ENCODE data around the gene JUND.

DNA sequence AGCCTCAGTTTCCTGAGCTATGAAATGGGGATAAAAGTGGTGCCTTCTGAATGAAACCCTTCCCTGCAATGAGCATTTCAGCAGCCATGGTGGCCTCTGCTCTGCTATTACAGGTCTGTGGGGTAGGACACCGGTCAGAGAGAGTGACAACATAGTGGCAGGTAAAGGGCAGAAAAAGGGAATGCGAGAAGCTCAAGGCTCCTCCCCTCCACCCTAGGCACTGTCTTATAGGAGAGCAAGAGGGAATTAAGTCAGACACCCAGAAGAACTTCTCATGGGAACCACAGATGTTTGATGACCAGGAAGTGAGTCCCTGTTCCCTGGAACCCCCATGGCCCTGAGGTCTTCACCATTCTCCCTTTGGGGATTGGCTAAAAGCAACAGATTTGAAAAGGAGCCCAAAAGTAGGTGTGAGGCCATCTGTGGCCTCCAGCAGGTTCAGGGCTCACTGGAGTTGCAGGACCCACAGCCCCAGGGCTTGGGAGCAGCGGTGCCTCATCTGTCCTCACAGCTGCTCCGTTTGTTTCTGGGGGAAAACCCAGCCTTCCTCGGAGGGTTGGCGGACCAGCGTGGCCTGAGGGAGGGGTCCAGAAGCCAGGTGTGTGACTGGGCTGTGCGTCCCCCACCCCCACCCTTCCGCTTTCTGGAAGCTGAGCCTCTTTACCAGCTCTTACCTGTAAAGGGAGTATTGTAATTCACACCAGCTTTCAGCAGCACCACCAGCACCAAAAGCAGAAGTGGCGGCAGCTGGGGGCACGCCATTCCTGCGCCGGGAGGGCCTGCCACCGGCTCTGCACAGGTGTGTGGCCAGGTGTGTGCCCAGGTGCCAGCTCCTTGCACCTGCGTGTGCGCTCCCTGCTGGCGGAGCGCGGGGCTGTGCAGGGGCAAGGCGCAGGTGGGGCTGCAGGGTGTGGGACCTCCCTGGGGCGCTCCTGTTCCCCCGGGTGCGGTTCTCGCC is 26.6 kb downstream of the JUND start:
- TF ChIP-seq FOXA1 (IDR thresholded peaks at IDR 0.05) (no peak), GABPA (IDR thresholded peaks at IDR 0.05 in 1 of 2, conservative IDR thresholded peaks at IDR 0.05 in 1 of 2) (no peak), SP1 (IDR thresholded peaks at IDR 0.05) (no peak), TAF1 (conservative IDR thresholded peaks at IDR 0.05) (no peak), YY1 (IDR thresholded peaks at IDR 0.05) (no peak), RAD21 (IDR thresholded peaks at IDR 0.05) (no peak)
- TF ChIP-seq, protein P1, sequence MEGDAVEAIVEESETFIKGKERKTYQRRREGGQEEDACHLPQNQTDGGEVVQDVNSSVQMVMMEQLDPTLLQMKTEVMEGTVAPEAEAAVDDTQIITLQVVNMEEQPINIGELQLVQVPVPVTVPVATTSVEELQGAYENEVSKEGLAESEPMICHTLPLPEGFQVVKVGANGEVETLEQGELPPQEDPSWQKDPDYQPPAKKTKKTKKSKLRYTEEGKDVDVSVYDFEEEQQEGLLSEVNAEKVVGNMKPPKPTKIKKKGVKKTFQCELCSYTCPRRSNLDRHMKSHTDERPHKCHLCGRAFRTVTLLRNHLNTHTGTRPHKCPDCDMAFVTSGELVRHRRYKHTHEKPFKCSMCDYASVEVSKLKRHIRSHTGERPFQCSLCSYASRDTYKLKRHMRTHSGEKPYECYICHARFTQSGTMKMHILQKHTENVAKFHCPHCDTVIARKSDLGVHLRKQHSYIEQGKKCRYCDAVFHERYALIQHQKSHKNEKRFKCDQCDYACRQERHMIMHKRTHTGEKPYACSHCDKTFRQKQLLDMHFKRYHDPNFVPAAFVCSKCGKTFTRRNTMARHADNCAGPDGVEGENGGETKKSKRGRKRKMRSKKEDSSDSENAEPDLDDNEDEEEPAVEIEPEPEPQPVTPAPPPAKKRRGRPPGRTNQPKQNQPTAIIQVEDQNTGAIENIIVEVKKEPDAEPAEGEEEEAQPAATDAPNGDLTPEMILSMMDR (IDR thresholded peaks at IDR 0.05; ENCODE audit: low read depth, low read length, missing input control): no peak
- TF ChIP-seq, protein P2, sequence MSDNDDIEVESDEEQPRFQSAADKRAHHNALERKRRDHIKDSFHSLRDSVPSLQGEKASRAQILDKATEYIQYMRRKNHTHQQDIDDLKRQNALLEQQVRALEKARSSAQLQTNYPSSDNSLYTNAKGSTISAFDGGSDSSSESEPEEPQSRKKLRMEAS (IDR thresholded peaks at IDR 0.05): no peak
- TF ChIP-seq, protein P3, sequence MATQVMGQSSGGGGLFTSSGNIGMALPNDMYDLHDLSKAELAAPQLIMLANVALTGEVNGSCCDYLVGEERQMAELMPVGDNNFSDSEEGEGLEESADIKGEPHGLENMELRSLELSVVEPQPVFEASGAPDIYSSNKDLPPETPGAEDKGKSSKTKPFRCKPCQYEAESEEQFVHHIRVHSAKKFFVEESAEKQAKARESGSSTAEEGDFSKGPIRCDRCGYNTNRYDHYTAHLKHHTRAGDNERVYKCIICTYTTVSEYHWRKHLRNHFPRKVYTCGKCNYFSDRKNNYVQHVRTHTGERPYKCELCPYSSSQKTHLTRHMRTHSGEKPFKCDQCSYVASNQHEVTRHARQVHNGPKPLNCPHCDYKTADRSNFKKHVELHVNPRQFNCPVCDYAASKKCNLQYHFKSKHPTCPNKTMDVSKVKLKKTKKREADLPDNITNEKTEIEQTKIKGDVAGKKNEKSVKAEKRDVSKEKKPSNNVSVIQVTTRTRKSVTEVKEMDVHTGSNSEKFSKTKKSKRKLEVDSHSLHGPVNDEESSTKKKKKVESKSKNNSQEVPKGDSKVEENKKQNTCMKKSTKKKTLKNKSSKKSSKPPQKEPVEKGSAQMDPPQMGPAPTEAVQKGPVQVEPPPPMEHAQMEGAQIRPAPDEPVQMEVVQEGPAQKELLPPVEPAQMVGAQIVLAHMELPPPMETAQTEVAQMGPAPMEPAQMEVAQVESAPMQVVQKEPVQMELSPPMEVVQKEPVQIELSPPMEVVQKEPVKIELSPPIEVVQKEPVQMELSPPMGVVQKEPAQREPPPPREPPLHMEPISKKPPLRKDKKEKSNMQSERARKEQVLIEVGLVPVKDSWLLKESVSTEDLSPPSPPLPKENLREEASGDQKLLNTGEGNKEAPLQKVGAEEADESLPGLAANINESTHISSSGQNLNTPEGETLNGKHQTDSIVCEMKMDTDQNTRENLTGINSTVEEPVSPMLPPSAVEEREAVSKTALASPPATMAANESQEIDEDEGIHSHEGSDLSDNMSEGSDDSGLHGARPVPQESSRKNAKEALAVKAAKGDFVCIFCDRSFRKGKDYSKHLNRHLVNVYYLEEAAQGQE (IDR thresholded peaks at IDR 0.05): no peak
